ENCODE data around the gene SURF4.

Gene SURF4

DNA sequence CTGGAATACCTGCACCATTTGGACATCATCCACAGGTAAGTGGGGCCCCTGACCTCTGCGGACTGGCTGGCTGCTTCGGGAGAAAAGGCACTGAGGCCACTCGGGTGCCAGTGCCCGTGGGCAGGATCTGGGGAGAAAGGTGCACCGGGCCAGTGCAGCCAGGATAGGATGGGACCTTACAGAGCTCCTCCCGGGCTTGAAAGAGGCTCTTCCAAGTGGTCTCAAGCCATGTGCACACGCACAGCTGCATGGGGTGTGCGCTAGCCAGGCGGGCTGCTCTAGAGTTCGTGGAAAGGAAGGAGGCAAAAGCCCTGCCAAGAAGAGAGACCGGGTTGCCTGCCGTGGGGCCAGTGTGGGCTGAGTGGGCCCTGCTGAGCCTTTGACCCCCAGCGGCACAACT is 13.7 kb upstream of the SURF4 start:
- H3K36me3 ChIP-seq (replicated peaks; ENCODE audit: insufficient read depth, low read length): no peaks in the 10 kb centered on the region
- TF ChIP-seq EZH2phosphoT487 (IDR thresholded peaks at IDR 0.05; ENCODE audit: low read length) (no peak), EZH2 (optimal IDR thresholded peaks at IDR 0.05; ENCODE audit: low read depth, low read length) (no peak)
- TF ChIP-seq, protein P1, sequence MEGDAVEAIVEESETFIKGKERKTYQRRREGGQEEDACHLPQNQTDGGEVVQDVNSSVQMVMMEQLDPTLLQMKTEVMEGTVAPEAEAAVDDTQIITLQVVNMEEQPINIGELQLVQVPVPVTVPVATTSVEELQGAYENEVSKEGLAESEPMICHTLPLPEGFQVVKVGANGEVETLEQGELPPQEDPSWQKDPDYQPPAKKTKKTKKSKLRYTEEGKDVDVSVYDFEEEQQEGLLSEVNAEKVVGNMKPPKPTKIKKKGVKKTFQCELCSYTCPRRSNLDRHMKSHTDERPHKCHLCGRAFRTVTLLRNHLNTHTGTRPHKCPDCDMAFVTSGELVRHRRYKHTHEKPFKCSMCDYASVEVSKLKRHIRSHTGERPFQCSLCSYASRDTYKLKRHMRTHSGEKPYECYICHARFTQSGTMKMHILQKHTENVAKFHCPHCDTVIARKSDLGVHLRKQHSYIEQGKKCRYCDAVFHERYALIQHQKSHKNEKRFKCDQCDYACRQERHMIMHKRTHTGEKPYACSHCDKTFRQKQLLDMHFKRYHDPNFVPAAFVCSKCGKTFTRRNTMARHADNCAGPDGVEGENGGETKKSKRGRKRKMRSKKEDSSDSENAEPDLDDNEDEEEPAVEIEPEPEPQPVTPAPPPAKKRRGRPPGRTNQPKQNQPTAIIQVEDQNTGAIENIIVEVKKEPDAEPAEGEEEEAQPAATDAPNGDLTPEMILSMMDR (IDR thresholded peaks at IDR 0.05; ENCODE audit: low read length): no peak
- no peak overlapping the region for H3K27ac ChIP-seq (ENCODE audit: low read length)
- peaks cover 68% of the 10 kb centered on the region for H3K27me3 ChIP-seq (replicated peaks; ENCODE audit: insufficient read depth, low read length)
- no peak for DNase-seq
- no peaks in the 10 kb centered on the region for H3K79me2 ChIP-seq (ENCODE audit: low read length)
- H3K9ac ChIP-seq (ENCODE audit: low read length): no peak overlapping the region
- no peaks in the 10 kb centered on the region for H3K9me2 ChIP-seq (replicated peaks; ENCODE audit: insufficient read depth, low read length)
- no peak overlapping the region for H3K4me2 ChIP-seq (ENCODE audit: low read depth, low read length)
- H4K20me1 ChIP-seq (ENCODE audit: insufficient read depth, low read length): no peaks in the 10 kb centered on the region
- H3K9me3 ChIP-seq (replicated peaks; ENCODE audit: insufficient read depth, low read length): no peaks in the 10 kb centered on the region
- no peaks in the 10 kb centered on the region for H3F3A ChIP-seq (ENCODE audit: insufficient read depth, low read length)
- no peaks in the 10 kb centered on the region for H3K4me1 ChIP-seq (ENCODE audit: low read length)
- H3K4me3 ChIP-seq (ENCODE audit: low read length): no peak overlapping the region
- H2AFZ ChIP-seq (ENCODE audit: low read length): no peak overlapping the region

DNA sequence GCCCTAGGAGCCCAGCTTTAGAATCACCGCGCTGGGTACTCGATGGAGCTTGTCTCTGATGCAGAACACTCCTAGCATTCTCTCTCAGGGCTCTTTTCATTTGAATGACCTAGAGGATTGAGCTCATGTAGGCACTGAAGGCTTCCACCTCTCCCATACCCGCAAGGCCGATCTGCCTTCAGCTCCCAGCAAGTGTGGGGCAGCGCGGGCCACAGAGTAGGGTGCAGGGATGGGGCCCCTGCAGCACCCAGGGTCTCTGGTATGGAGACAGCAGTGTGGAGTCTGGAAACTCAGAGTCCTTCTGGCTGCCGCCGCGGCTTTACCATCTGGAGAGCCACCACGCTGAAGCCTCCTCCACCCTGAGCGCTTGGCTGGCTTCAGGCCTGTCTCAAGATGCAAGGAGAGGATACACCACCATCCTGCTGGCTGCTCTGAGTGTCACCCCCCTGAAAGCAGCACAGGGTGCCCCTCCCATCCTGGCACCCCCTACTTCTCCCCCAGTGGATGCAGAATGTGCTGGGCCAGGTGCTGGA is 13.2 kb upstream of the SURF4 start:
- TF ChIP-seq EZH2phosphoT487 (IDR thresholded peaks at IDR 0.05; ENCODE audit: low read length) (no peak), EZH2 (optimal IDR thresholded peaks at IDR 0.05; ENCODE audit: low read depth, low read length) (no peak)
- TF ChIP-seq, protein P1 (IDR thresholded peaks at IDR 0.05; ENCODE audit: low read length): no peak
- Histone ChIP-seq H3K9me3 (replicated peaks; ENCODE audit: insufficient read depth, low read length) (no peaks in the 10 kb centered on the region), H3K4me2 (ENCODE audit: low read depth, low read length) (no peak overlapping the region), H3K4me3 (ENCODE audit: low read length) (no peak overlapping the region), H3K9me2 (replicated peaks; ENCODE audit: insufficient read depth, low read length) (no peaks in the 10 kb centered on the region), H3K79me2 (ENCODE audit: low read length) (no peaks in the 10 kb centered on the region), H3F3A (ENCODE audit: insufficient read depth, low read length) (no peaks in the 10 kb centered on the region), H3K36me3 (replicated peaks; ENCODE audit: insufficient read depth, low read length) (no peaks in the 10 kb centered on the region), H3K27me3 (replicated peaks; ENCODE audit: insufficient read depth, low read length) (peaks cover 65% of the 10 kb centered on the region), H4K20me1 (ENCODE audit: insufficient read depth, low read length) (no peaks in the 10 kb centered on the region), H3K27ac (ENCODE audit: low read length) (no peak overlapping the region), H3K4me1 (ENCODE audit: low read length) (no peaks in the 10 kb centered on the region), H3K9ac (ENCODE audit: low read length) (no peak overlapping the region), H2AFZ (ENCODE audit: low read length) (no peak overlapping the region)
- no peak for DNase-seq

DNA sequence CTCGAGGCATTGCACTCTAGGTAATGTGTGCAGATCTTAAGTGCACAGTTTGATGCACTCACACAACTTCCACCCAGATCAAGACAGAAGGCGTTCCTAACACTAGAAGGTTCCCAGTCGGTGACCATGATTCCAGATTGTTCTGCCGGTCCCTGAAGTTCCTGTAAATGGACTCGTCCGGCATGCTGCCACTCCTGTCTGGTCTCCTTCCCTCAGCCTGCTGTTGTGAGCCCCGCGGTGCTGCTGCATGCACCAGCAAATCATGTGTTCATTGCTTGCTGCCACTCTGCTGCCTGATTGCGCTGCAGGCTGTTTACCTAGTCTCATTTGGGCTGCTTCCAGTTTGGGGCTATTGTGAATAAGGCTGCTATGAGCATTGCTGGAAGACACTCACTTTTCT is 11.8 kb upstream of the SURF4 start:
- Histone ChIP-seq H3K4me3 (ENCODE audit: low read length) (no peak overlapping the region), H3K36me3 (replicated peaks; ENCODE audit: insufficient read depth, low read length) (no peaks in the 10 kb centered on the region), H3K9ac (ENCODE audit: low read length) (no peak overlapping the region), H3K4me2 (ENCODE audit: low read depth, low read length) (no peak overlapping the region), H3F3A (ENCODE audit: insufficient read depth, low read length) (no peaks in the 10 kb centered on the region), H3K27me3 (replicated peaks; ENCODE audit: insufficient read depth, low read length) (peaks cover 65% of the 10 kb centered on the region), H3K27ac (ENCODE audit: low read length) (no peak overlapping the region), H2AFZ (ENCODE audit: low read length) (no peak overlapping the region), H3K9me3 (replicated peaks; ENCODE audit: insufficient read depth, low read length) (no peaks in the 10 kb centered on the region), H3K79me2 (ENCODE audit: low read length) (no peaks in the 10 kb centered on the region), H3K9me2 (replicated peaks; ENCODE audit: insufficient read depth, low read length) (no peaks in the 10 kb centered on the region), H3K4me1 (ENCODE audit: low read length) (no peaks in the 10 kb centered on the region), H4K20me1 (ENCODE audit: insufficient read depth, low read length) (no peaks in the 10 kb centered on the region)
- DNase-seq: no peak
- TF ChIP-seq EZH2phosphoT487 (IDR thresholded peaks at IDR 0.05; ENCODE audit: low read length) (no peak), EZH2 (optimal IDR thresholded peaks at IDR 0.05; ENCODE audit: low read depth, low read length) (no peak)
- TF ChIP-seq, protein P1 (IDR thresholded peaks at IDR 0.05; ENCODE audit: low read length): no peak

Measured in MM.1S (cell line).